Measurements from ENCODE around the gene UFSP2. TPM values are rescaled to one million over a fixed set of nuclear protein-coding genes. Genes with fewer than 3 reads are reported as not detected.

UFSP2 gene
- total RNA-seq, 6 donors from 2014 or later: 14.1 to 44.0 (median 25.7) TPM

GRCh38 chr4:185361872-185362271 is 63.9 kb downstream of the UFSP2 start:
- peaks cover 0 to 22% (median 6%) of the 10 kb centered on the region in 4 donors for H3K36me3 ChIP-seq
- H3K4me1 ChIP-seq: no peaks in the 10 kb centered on the region
- H3K27me3 ChIP-seq: no peaks in the 10 kb centered on the region
- no peak for ATAC-seq (ENCODE audit: low FRiP score in 2 of 2)
- DNase-seq: no peak
- H3K27ac ChIP-seq: no peak overlapping the region
- WGBS, 2 donors: 73 to 80% methylated on average over 3 of the region's 3 CpGs
- no peak overlapping the region for H3K4me3 ChIP-seq
- TF ChIP-seq CTCF (IDR thresholded peaks at IDR 0.05) (no peak), POLR2AphosphoS5 (IDR thresholded peaks at IDR 0.05) (no peak), POLR2A (IDR thresholded peaks at IDR 0.05) (no peak), EP300 (IDR thresholded peaks at IDR 0.05) (no peak)
- H3K9me3 ChIP-seq: no peaks in the 10 kb centered on the region

- no peak for TF ChIP-seq CTCF (IDR thresholded peaks at IDR 0.05)
- no peak for TF ChIP-seq POLR2A (IDR thresholded peaks at IDR 0.05)
- TF ChIP-seq EP300 (IDR thresholded peaks at IDR 0.05): no peak
- TF ChIP-seq POLR2AphosphoS5 (IDR thresholded peaks at IDR 0.05): no peak
- H3K4me3 ChIP-seq: no peak overlapping the region
- 95 to 96% methylated on average over 8 of the region's 8 CpGs for WGBS, 2 donors
- DNase-seq (no peak), ATAC-seq (ENCODE audit: low FRiP score in 2 of 2) (no peak)
- peaks cover 0 to 21% (median 8%) of the 10 kb centered on the region in 4 donors for H3K36me3 ChIP-seq
- H3K27me3 ChIP-seq: no peaks in the 10 kb centered on the region
- H3K9me3 ChIP-seq: no peaks in the 10 kb centered on the region
- no peak overlapping the region for H3K27ac ChIP-seq
- H3K4me1 ChIP-seq: no peaks in the 10 kb centered on the region
Measured at GRCh38 chr4:185359767-185360446, 65.9 kb downstream of the UFSP2 start.

- 91 to 97% methylated on average over 4 of the region's 4 CpGs for WGBS, 2 donors
- TF ChIP-seq POLR2AphosphoS5 (IDR thresholded peaks at IDR 0.05): no peak
- TF ChIP-seq EP300 (IDR thresholded peaks at IDR 0.05): no peak
- no peak for TF ChIP-seq POLR2A (IDR thresholded peaks at IDR 0.05)
- TF ChIP-seq CTCF (IDR thresholded peaks at IDR 0.05): no peak
- H3K27ac ChIP-seq: no peak overlapping the region
- DNase-seq (no peak), ATAC-seq (ENCODE audit: low FRiP score in 2 of 2) (no peak)
- peaks cover 0 to 31% (median 9%) of the 10 kb centered on the region in 4 donors for H3K36me3 ChIP-seq
- no peak overlapping the region for H3K4me3 ChIP-seq
- no peaks in the 10 kb centered on the region for H3K9me3 ChIP-seq
- H3K4me1 ChIP-seq: no peaks in the 10 kb centered on the region
- no peaks in the 10 kb centered on the region for H3K27me3 ChIP-seq
Measured at GRCh38 chr4:185358959-185359358, 66.8 kb downstream of the UFSP2 start.

- Histone ChIP-seq H3K27me3 (no peaks in the 10 kb centered on the region), H3K9me3 (no peaks in the 10 kb centered on the region), H3K4me3 (no peak overlapping the region), H3K36me3 (peaks cover 0 to 33% (median 9%) of the 10 kb centered on the region in 4 donors), H3K27ac (no peak overlapping the region), H3K4me1 (no peaks in the 10 kb centered on the region)
- DNase-seq (no peak), ATAC-seq (ENCODE audit: low FRiP score in 2 of 2) (no peak)
- 72 to 76% methylated on average over 4 of the region's 4 CpGs for WGBS, 2 donors
- TF ChIP-seq EP300 (IDR thresholded peaks at IDR 0.05) (no peak), POLR2AphosphoS5 (IDR thresholded peaks at IDR 0.05) (no peak), POLR2A (IDR thresholded peaks at IDR 0.05) (no peak), CTCF (IDR thresholded peaks at IDR 0.05) (no peak)
Measured at GRCh38 chr4:185358514-185358913, 67.2 kb downstream of the UFSP2 start.

Data from upper lobe of left lung (tissue), 6 donors.